Astrocyte (in vitro differentiated cells and primary cell): ENCODE data around the gene SNX24.

Experiments used
- EZH2 ChIP-seq: IDR thresholded peaks from 2 replicates; pipeline ENCODE4 v1.6.1; 2012; ENCODE audit warnings: mild to moderate bottlenecking, low read length, inconsistent platforms; ENCODE audit not compliant: insufficient read depth
- TF ChIP-seq, protein P1 (sequence below): IDR thresholded peaks from 2 replicates; pipeline ENCODE4 v1.5.1; 2011; ENCODE audit warnings: low read depth, mild to moderate bottlenecking, inconsistent platforms, low read length, moderate library complexity; ENCODE audit not compliant: insufficient read depth

DNA sequence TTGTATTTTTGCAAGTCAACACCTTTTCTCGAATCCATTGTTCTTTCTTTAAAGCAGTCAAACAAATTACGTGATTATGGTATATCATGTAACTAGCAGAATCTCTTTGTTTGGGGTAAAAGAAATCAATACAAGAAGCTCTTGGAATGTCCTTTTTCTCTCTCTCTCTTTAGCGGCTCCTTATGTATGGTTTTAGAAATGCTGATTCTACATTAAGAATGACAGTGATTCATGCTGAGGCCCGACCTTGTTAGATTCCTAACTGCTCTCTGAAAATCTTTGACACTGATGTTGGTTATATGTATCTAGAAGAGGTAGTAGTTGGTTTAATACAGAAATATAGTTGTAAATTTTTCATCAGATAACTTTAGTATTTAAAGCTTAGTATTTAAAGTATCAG, 76.4 kb downstream of the SNX24 start:
- TF ChIP-seq, protein P1, sequence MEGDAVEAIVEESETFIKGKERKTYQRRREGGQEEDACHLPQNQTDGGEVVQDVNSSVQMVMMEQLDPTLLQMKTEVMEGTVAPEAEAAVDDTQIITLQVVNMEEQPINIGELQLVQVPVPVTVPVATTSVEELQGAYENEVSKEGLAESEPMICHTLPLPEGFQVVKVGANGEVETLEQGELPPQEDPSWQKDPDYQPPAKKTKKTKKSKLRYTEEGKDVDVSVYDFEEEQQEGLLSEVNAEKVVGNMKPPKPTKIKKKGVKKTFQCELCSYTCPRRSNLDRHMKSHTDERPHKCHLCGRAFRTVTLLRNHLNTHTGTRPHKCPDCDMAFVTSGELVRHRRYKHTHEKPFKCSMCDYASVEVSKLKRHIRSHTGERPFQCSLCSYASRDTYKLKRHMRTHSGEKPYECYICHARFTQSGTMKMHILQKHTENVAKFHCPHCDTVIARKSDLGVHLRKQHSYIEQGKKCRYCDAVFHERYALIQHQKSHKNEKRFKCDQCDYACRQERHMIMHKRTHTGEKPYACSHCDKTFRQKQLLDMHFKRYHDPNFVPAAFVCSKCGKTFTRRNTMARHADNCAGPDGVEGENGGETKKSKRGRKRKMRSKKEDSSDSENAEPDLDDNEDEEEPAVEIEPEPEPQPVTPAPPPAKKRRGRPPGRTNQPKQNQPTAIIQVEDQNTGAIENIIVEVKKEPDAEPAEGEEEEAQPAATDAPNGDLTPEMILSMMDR, result no peak
- no peak for TF ChIP-seq EZH2
